Colonic mucosa (tissue), 4 donors: ENCODE results near the gene ETHE1. TPM values are rescaled to one million over a fixed set of nuclear protein-coding genes. Genes with fewer than 3 reads are reported as not detected.
"Not testable (repeated sequence)": the region's sequence is repeated elsewhere in the genome, so short reads cannot be mapped to it uniquely, and the experiment has no call there.

Experiments used
- DNase-seq: peaks from one replicate; pipeline ENCODE4 v3.0.0-alpha.2; 2020
- H3K27ac ChIP-seq: fragments of 200-600 bp; one replicate; pipeline ENCODE4 v1.8.0; 2021
- H3K27me3 ChIP-seq: fragments of 200-600 bp; one replicate; pipeline ENCODE4 v1.8.0; 2021
- H3K36me3 ChIP-seq: fragments of 200-600 bp; one replicate; pipeline ENCODE4 v1.8.0; 2021
- H3K4me1 ChIP-seq: fragments of 200-600 bp; one replicate; pipeline ENCODE4 v1.8.0; 2021; ENCODE audit warnings: mild to moderate bottlenecking
- H3K4me3 ChIP-seq: fragments of 200-600 bp; one replicate; pipeline ENCODE4 v1.8.0; 2021
- H3K9ac ChIP-seq, 2 donors: one replicate each; pipeline ENCODE4 v1.7.0; 2013; ENCODE audit warnings: control low read depth in 2 of 2, low read depth in 2 of 2, low read length in 2 of 2
- H3K9me3 ChIP-seq: fragments of 200-600 bp; one replicate; pipeline ENCODE4 v1.8.0; 2021
- CTCF ChIP-seq: fragments of 200-600 bp; IDR thresholded peaks from one replicate; pipeline ENCODE4 v1.8.0; 2022; ENCODE audit warnings: antibody characterized with exemption, mild to moderate bottlenecking
- intact Hi-C: fragments of 100-400 bp; cut with DNase I; formaldehyde crosslinking; loops from one replicate; pipeline ENCODE4 v1.14.1; 2022
- total RNA-seq, 2 donors: library from RNA; stranded (reverse); fragmentation: NEBNext Ultra II Directional in 1 of 2; extraction: Animal tissue kit (Norgen Biotek cat#: 25700) in 1 of 2; gene quantifications; one replicate each; pipeline ENCODE4 v1.2.1, GENCODE V29; 2021
- donor health status: healthy.
- donor health status: DM: no; HTN: no; CAD: no.
- donor health status: DM: no; HTN: no; CAD: no.

The ETHE1 gene
- total RNA-seq, 2 donors from 2014 or later: 482 to 569 TPM

GRCh38 chr19:43525836-43526771, 897 bp downstream of the ETHE1 start:
- intact Hi-C loops: no loop called here
- H3K4me3 ChIP-seq: peak overlapping the region; percentile 68
- no peaks in the 10 kb centered on the region for H3K4me1 ChIP-seq
- TF ChIP-seq CTCF: no peak
- peak overlapping the region; percentile 97 to 100 for H3K9ac ChIP-seq
- H3K36me3 ChIP-seq: no peaks in the 10 kb centered on the region
- H3K9me3 ChIP-seq: no peaks in the 10 kb centered on the region
- H3K27me3 ChIP-seq: no peaks in the 10 kb centered on the region
- DNase-seq: peak; percentile 87
- peak overlapping the region; percentile 87 for H3K27ac ChIP-seq

DNA sequence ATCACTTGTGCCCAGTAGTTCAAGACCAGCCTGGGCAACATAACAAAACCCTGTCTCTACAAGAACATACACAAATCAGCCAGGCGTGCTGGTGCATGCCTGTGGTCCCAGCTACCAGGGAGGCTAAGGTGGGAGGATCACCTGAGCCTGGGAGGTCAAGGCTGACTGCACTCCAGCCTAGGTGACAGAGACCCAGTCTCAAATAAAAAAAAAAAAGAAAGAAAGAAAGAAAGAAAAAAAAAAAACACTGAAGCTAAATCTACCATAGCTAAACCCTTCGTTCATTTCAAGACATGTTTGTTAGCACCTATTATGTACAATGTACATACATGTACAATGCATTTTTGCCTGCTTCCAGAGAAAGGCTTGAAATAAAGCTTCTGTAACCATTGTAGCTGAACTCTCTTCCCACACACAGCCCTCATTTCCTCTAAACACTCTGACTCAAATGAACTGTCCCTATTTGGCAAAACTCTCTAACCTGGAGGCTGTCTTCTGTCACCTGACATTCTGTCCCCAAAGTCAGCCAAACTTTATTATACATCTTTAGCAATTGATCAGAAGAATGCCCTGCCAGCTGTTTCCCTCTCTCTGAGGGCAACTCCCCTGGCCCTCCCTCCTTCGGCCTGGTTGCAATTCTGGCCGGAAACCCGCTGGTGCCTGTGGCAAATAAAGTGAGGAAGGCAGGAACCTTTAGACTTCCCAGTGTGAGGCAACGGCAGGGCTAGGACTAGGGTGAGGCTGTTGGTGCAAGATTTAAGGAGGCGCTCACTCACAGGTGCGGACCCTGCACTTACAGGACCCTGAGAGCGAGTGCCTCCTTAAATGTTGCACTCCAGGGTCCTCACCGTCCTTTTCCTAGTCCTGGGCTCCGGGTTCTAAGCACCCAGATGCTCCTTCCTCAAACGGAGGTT, 1.8 kb downstream of the ETHE1 start:
- TF ChIP-seq CTCF: no peak
- DNase-seq: peak; percentile 92
- intact Hi-C loops: no loop called here

DNA sequence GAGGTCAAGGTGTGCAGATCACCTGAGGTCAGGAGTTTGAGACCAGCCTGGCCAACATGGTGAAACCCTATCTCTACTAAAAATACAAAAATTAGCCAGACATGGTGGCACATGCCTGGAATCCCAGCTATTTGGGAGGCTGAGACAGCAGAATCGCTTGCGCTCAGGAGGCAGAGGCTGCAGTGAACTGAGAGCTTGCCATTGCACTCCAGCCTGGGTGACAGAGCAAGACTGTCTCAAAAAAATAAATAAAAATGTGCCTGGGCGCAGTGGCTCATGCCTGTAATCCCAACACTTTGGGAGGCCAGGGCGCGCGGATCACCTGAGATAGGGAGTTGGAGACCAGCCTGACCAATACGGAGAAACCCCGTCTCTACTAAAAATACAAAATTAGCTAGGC, 3.3 kb downstream of the ETHE1 start:
- DNase-seq, H3K9ac ChIP-seq, H3K4me1 ChIP-seq, H3K36me3 ChIP-seq, intact Hi-C loops, H3K27me3 ChIP-seq, H3K4me3 ChIP-seq, H3K27ac ChIP-seq, H3K9me3 ChIP-seq: not testable (repeated sequence)

More for the DNA sequence above, 1.8 kb downstream of the ETHE1 start:
- Histone ChIP-seq H3K9ac (peak overlapping the region; percentile 97 to 100), H3K27ac (peak overlapping the region; percentile 87), H3K4me1 (no peaks in the 10 kb centered on the region), H3K36me3 (no peaks in the 10 kb centered on the region), H3K4me3 (peak overlapping the region; percentile 68), H3K27me3 (no peaks in the 10 kb centered on the region), H3K9me3 (no peaks in the 10 kb centered on the region)

GRCh38 chr19:43522929-43523328, 4.1 kb downstream of the ETHE1 start:
- no peak for TF ChIP-seq CTCF
- no peak overlapping the region for H3K4me3 ChIP-seq
- intact Hi-C loops: no loop called here
- H3K27me3 ChIP-seq: no peaks in the 10 kb centered on the region
- no peak overlapping the region for H3K27ac ChIP-seq
- H3K9ac ChIP-seq: no peak overlapping the region
- no peaks in the 10 kb centered on the region for H3K4me1 ChIP-seq
- no peaks in the 10 kb centered on the region for H3K36me3 ChIP-seq
- no peak for DNase-seq
- H3K9me3 ChIP-seq: no peaks in the 10 kb centered on the region

- no peak overlapping the region for H3K9ac ChIP-seq
- intact Hi-C loops: loop anchor here (2.0 kb wide), 1 partner anchor 73 kb away; no protein-coding TSS in a partner anchor
- H3K27me3 ChIP-seq: no peaks in the 10 kb centered on the region
- H3K27ac ChIP-seq: no peak overlapping the region
- H3K4me1 ChIP-seq: no peaks in the 10 kb centered on the region
- DNase-seq: peak; percentile 77
- H3K9me3 ChIP-seq: no peaks in the 10 kb centered on the region
- H3K36me3 ChIP-seq: no peaks in the 10 kb centered on the region
- no peak overlapping the region for H3K4me3 ChIP-seq
- TF ChIP-seq CTCF: peak; percentile 87
Observed at GRCh38 chr19:43519436-43520088, 7.4 kb downstream of the ETHE1 start.
